HG02981 (cell line): ENCODE data around the gene CHD3.

ENCODE experiments used
- ATAC-seq: cut with Tn5 transposase; IDR thresholded peaks from one replicate; pipeline ENCODE4 v1.9.1; 2021; ENCODE audit warnings: mild to moderate bottlenecking, moderate library complexity; ENCODE audit not compliant: unreplicated experiment

The CHD3 gene

GRCh38 chr17:7864995-7865650 is 23.5 kb upstream of the CHD3 start:
- ATAC-seq, result no peak

- ATAC-seq, result no peak
These were observed 20.7 kb upstream of the CHD3 start for GRCh38 chr17:7867881-7868329.

GRCh38 chr17:7873051-7873450 is 15.5 kb upstream of the CHD3 start:
- no peak for ATAC-seq

GRCh38 chr17:7875804-7876370 is 12.7 kb upstream of the CHD3 start:
- no peak for ATAC-seq

- no peak for ATAC-seq
These were observed 10.4 kb upstream of the CHD3 start for GRCh38 chr17:7878234-7878633.

- no peak for ATAC-seq
These were observed 8.3 kb upstream of the CHD3 start for GRCh38 chr17:7880076-7880868.

GRCh38 chr17:7881276-7882054 is 7.1 kb upstream of the CHD3 start:
- no peak for ATAC-seq

- no peak for ATAC-seq
These were observed 6.5 kb upstream of the CHD3 start for GRCh38 chr17:7882068-7882467.

GRCh38 chr17:7882629-7883028 is 6.0 kb upstream of the CHD3 start:
- ATAC-seq, result no peak

- no peak for ATAC-seq
These were observed 4.7 kb upstream of the CHD3 start for GRCh38 chr17:7883781-7884386.

GRCh38 chr17:7884581-7885366 is 3.8 kb upstream of the CHD3 start:
- no peak for ATAC-seq

GRCh38 chr17:7885367-7886226 is 3.0 kb upstream of the CHD3 start:
- no peak for ATAC-seq

- no peak for ATAC-seq
These were observed 2.2 kb upstream of the CHD3 start for GRCh38 chr17:7886227-7887037.

GRCh38 chr17:7887038-7887481 is 1.5 kb upstream of the CHD3 start:
- no peak for ATAC-seq

- peak; percentile 53 for ATAC-seq
These were observed 956 bp upstream of the CHD3 start for GRCh38 chr17:7887482-7888183.

GRCh38 chr17:7889166-7889955 is 772 bp downstream of the CHD3 start:
- no peak for ATAC-seq
